Pancreas (tissue), 10 donors: ENCODE data around the gene ENHO. TPM values are rescaled to one million over a fixed set of nuclear protein-coding genes. Genes with fewer than 3 reads are reported as not detected.
"Not testable (repeated sequence)": the region's sequence is repeated elsewhere in the genome, so short reads cannot be mapped to it uniquely, and the experiment has no call there.

ENCODE experiments used
- ATAC-seq, 4 donors: fragments of 200-7000 bp; cut with Tn5 transposase; one replicate each; pipeline versions ENCODE4 v1.8.0 to v1.9.1; 2020; ENCODE audit warnings: mild to moderate bottlenecking in 4 of 4, moderate library complexity in 4 of 4
- DNase-seq, 6 donors: peaks; one replicate each; pipeline ENCODE4 v3.0.0-alpha.2; 2020
- FAIRE-seq: peaks from 2 replicates; lab custom pipeline; 2012; peaks lifted over from hg19 to GRCh38; lab: Jason Lieb, UNC
- H3K27ac ChIP-seq, 4 donors: fragments of 200-600 bp; sonication (generic); 1 replicate in 3 of 4; 2 replicates in 1 of 4; pipeline versions ENCODE4 v1.5.0 to v1.8.0; 2020
- H3K27me3 ChIP-seq, 4 donors: fragments of 200-600 bp; one replicate each; pipeline ENCODE4 v1.8.0; 2021
- H3K36me3 ChIP-seq, 3 donors: fragments of 200-600 bp; sonication (generic) in 1 of 3; one replicate each; pipeline versions ENCODE4 v1.5.0 to v1.8.0; 2020 to 2021
- H3K4me1 ChIP-seq, 3 donors: fragments of 200-600 bp; one replicate each; pipeline ENCODE4 v1.8.0; 2021
- H3K4me3 ChIP-seq, 4 donors: fragments of 200-600 bp; sonication (generic) in 2 of 4; one replicate each; pipeline versions ENCODE4 v1.5.0 to v1.8.0; 2020 to 2021
- H3K9me3 ChIP-seq, 4 donors: fragments of 200-600 bp; one replicate each; pipeline ENCODE4 v1.8.0; 2021
- CTCF ChIP-seq, 4 donors: fragments of 200-600 bp; sonication (generic) in 3 of 4; IDR thresholded peaks; one replicate each; pipeline versions ENCODE4 v1.5.0 to v1.8.0; 2021; ENCODE audit warnings: antibody characterized with exemption in 4 of 4
- WGBS, 2 donors: extraction: QIAGEN DNeasy Blood & Tissue Kit; methylation state at CpG; one replicate each; pipeline ENCODE4 v1.1.7; 2013; 5-methylcytosine and 5-hydroxymethylcytosine counted together
- intact Hi-C, 3 donors: fragments of 100-400 bp; cut with DNase I; formaldehyde crosslinking; loops; one replicate each; pipeline versions ENCODE4 v1.11.1 to v1.14.2; 2022
- polyA plus RNA-seq, 2 donors: library from polyadenylated mRNA; stranded (reverse); fragments of 200-250 nt; gene quantifications; one replicate each; pipeline ENCODE4 v1.2.3, GENCODE V29; 2013
- total RNA-seq, 6 donors: library from RNA; stranded (reverse); fragmentation: NEBNext Ultra II Directional in 4 of 6; extraction: Animal tissue kit (Norgen Biotek cat#: 25700) in 4 of 6; gene quantifications; one replicate each; pipeline versions ENCODE4 v1.2.1 to v1.2.4, GENCODE V29; 2021 to 2023
- donor health status: healthy with polysubstance abuse.
- donor health status: DM: no; HTN: no; CAD: no; lungs with moderate emphysema.
- donor health status: DM: no; HTN: no; CAD: no.
- donor health status: control.
- donor health status: control.
- donor health status: Bipolar disorder and iron deficiency.
- donor health status: DM: yes; HTN: yes; CAD: no.
- donor health status: DM: no; HTN: no; CAD: no.
- donor health status: DM: no; HTN: no; CAD: no.
- donor health status: DM: yes; HTN: yes; CAD: no.

The ENHO gene
- total and polyA plus RNA-seq, 8 donors = 0.24 to 4.3 (median 0.67) TPM

- no peak for FAIRE-seq
- no peak overlapping the region for H3K4me3 ChIP-seq
- H3K27ac ChIP-seq = no peak overlapping the region
- no peak for ATAC-seq
- H3K36me3 ChIP-seq = no peaks in the 10 kb centered on the region
- no peak for TF ChIP-seq CTCF (IDR thresholded peaks at IDR 0.05)
- no peaks in the 10 kb centered on the region for H3K9me3 ChIP-seq
- DNase-seq = no peak
- H3K4me1 ChIP-seq = no peaks in the 10 kb centered on the region
- 64 to 65% methylated on average over 3 of the region's 3 CpGs for WGBS, 2 donors
- intact Hi-C loops = no loop called here
- no peaks in the 10 kb centered on the region for H3K27me3 ChIP-seq
Observed at GRCh38 chr9:34486572-34486971, 36.2 kb downstream of the ENHO start.

GRCh38 chr9:34485822-34486221 lies 37.0 kb downstream of the ENHO start:
- 71 to 75% methylated on average over 6 of the region's 6 CpGs for WGBS, 2 donors
- no peak overlapping the region for H3K4me3 ChIP-seq
- TF ChIP-seq CTCF (IDR thresholded peaks at IDR 0.05) = no peak
- FAIRE-seq (no peak), ATAC-seq (no peak), DNase-seq (no peak)
- no peaks in the 10 kb centered on the region for H3K4me1 ChIP-seq
- H3K27ac ChIP-seq = no peak overlapping the region
- no peaks in the 10 kb centered on the region for H3K36me3 ChIP-seq
- intact Hi-C loops = no loop called here
- H3K27me3 ChIP-seq = no peaks in the 10 kb centered on the region
- H3K9me3 ChIP-seq = no peaks in the 10 kb centered on the region

- no peak for FAIRE-seq
- no peak for DNase-seq
- H3K27me3 ChIP-seq = no peaks in the 10 kb centered on the region
- no peaks in the 10 kb centered on the region for H3K36me3 ChIP-seq
- ATAC-seq = no peak
- H3K27ac ChIP-seq = no peak overlapping the region
- H3K4me1 ChIP-seq = no peaks in the 10 kb centered on the region
- no peaks in the 10 kb centered on the region for H3K9me3 ChIP-seq
- TF ChIP-seq CTCF (IDR thresholded peaks at IDR 0.05) = no peak
- intact Hi-C loops = no loop called here
- H3K4me3 ChIP-seq = no peak overlapping the region
Observed at GRCh38 chr9:34484678-34485077, 38.1 kb downstream of the ENHO start.

GRCh38 chr9:34482746-34483145 lies 40.0 kb downstream of the ENHO start:
- H3K4me3 ChIP-seq, H3K9me3 ChIP-seq, H3K27ac ChIP-seq, ATAC-seq, FAIRE-seq, intact Hi-C loops, H3K27me3 ChIP-seq, DNase-seq, H3K4me1 ChIP-seq, H3K36me3 ChIP-seq: not testable (repeated sequence)
- WGBS, 2 donors = 94 to 98% methylated on average over 19 to 27 of the region's 27 CpGs

- H3K4me1 ChIP-seq, H3K4me3 ChIP-seq, FAIRE-seq, H3K27ac ChIP-seq, H3K36me3 ChIP-seq, ATAC-seq, intact Hi-C loops, H3K9me3 ChIP-seq, DNase-seq, H3K27me3 ChIP-seq: not testable (repeated sequence)
- WGBS, 2 donors = 74 to 79% methylated on average over 13 of the region's 13 CpGs
Observed at GRCh38 chr9:34481620-34482019, 41.2 kb downstream of the ENHO start.

GRCh38 chr9:34479431-34479866 lies 43.3 kb downstream of the ENHO start:
- Histone ChIP-seq H3K27me3 (no peaks in the 10 kb centered on the region), H3K9me3 (no peaks in the 10 kb centered on the region), H3K27ac (no peak overlapping the region), H3K4me1 (no peaks in the 10 kb centered on the region), H3K4me3 (no peak overlapping the region), H3K36me3 (no peaks in the 10 kb centered on the region)
- DNase-seq = no peak
- FAIRE-seq = no peak
- ATAC-seq = no peak
- intact Hi-C loops = no loop called here
- TF ChIP-seq CTCF (IDR thresholded peaks at IDR 0.05) = no peak
- WGBS, 2 donors = 54 to 56% methylated on average over 5 of the region's 5 CpGs
